Measurements from ENCODE around the gene FAM124B.

Gene FAM124B, protein sequence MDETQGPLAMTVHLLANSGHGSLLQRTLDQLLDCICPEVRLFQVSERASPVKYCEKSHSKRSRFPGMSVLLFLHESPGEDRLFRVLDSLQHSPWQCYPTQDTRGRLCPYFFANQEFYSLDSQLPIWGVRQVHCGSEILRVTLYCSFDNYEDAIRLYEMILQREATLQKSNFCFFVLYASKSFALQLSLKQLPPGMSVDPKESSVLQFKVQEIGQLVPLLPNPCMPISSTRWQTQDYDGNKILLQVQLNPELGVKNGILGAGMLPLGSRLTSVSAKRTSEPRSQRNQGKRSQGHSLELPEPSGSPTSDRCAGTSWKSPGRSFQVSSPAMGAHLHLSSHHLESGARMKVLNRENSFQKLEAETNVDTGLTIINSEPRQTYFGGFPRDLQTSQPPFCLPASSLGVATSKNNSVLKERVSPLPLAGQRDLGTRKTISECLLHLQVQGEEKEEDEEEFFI

DNA sequence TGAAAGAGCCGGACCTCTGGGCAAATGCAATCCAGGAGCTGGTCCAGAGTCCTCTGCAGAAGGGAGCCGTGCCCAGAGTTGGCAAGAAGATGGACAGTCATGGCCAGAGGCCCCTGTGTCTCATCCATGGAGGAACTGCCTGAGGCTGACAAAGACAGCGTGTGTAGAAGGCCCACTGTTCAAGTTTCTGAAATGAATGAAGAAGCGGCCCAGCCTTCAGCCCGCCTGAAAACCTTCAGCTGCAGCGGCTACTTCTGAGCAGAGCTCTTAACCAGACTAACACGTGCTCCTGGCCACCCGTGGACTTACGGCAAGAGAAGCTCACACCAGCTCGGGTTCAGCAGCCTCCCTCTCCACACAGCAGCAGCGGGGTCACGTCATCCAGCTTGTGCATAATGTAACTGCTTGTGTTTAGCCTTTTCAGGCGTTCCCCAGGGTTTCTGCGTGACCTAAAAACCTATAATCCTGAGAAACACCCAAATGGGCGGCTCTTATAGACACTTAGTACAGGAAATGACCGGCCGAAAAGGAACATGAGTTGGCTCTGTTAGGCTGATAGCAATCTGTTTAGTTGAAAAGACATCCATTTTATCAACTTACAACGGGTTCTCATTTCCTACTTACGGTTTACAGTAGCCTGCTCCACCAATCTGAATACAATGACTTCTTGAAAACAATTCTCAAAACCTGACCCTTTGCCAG lies at the start of gene FAM124B:
FAM124B (minus strand) TSS at position 467 of the 702 bp plus-strand sequence; CDS start at position 128, 339 bp downstream.
- no peaks in the 10 kb centered on the region for H3K27me3 ChIP-seq
- H3K4me3 ChIP-seq: no peak within 1 kb of the TSS
- no peaks in the 10 kb centered on the region for H3K36me3 ChIP-seq
- no peak within 1 kb of the TSS for H3K27ac ChIP-seq
- H3K4me2 ChIP-seq: peak within 1 kb of the TSS in 1 of 11 experiments; percentile 24; a peak in 2 of 22 replicates
- no peak within 1 kb of the TSS for H3K9ac ChIP-seq
- peaks cover 0 to 17% (median 6%) of the 10 kb centered on the region in 10 experiments; a peak in 10 of 20 replicates for H3K4me1 ChIP-seq
- H4K20me1 ChIP-seq: no peaks in the 10 kb centered on the region
- H3K9me3 ChIP-seq (replicated peaks in 1 of 11): peaks cover 0 to 23% (median 16%) of the 10 kb centered on the region in 11 experiments; a peak in 18 of 22 replicates
- no peak for TF ChIP-seq Cebpa-rat (IDR thresholded peaks at IDR 0.05)

DNA sequence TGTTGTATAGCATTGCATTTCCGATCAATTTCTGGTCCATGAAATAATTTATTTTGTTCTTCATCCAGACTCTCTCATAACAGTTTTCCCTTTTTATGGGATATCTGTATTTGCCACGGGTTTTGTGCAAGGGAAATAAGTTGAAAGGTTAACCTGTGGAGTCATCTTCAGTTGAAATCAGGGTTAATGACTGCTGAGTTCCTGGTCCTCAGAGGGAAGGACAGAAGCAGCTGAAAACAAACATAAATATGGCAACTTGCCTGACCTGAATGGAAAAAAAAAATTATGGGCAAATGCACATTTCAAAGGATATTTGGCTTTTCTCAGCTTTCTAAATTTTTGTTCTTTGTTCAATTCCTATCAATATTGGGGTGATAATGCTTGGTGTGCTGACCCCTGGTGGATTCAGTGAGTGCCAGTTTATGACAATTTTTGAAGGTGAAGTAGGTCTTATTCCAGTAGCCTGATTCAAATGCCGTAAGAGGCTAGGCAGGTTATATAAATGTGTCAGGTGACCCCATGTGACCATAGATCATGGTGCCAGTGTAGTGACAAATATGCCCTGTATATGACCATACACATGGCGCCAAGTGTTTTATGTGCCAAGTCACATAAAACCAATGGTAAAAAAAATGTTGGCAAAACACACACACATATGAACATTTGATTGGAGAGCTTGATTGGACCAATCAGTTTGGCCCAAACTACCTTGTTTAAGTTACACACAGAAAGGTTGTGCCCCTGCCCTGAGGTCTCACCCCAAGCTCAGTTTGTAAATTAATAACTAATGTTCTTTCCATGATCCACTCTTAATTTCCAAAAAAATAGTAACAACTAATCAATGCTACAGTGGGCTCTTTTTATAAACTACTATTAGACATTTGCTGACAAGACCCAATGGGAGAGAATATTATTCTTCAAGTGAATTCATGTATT lies 47.6 kb upstream of the FAM124B start:
- Histone ChIP-seq H4K20me1 (no peaks in the 10 kb centered on the region), H3K4me1 (peaks cover 0 to 7% (median 2%) of the 10 kb centered on the region in 10 experiments; a peak in 4 of 20 replicates), H3K9me3 (replicated peaks in 1 of 11) (peaks cover 0 to 14% (median 8%) of the 10 kb centered on the region in 11 experiments; a peak in 8 of 22 replicates), H3K27ac (no peak overlapping the region), H3K4me2 (no peak overlapping the region), H3K4me3 (no peak overlapping the region), H3K9ac (no peak overlapping the region), H3K27me3 (no peaks in the 10 kb centered on the region), H3K36me3 (no peaks in the 10 kb centered on the region)
- no peak for TF ChIP-seq Cebpa-rat (IDR thresholded peaks at IDR 0.05)

DNA sequence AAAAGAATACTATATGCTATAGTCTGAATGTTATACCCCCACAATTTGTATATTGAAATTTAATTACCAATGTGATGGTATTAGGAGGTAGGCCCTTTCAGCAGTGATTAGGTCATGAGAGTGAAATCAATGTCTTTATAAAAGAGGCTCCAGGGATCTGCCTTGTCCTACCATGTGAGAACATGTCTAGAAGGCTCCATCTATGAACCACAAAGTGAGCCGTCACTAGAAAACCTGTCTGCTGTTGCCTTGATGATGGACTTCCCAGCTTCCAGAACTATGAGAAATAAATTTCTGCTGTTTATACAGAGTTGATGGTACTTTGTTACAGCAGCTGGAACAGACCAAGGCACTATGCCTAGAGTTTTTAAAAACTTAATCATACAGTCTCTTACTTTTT lies 46.3 kb upstream of the FAM124B start:
- H3K27ac ChIP-seq: no peak overlapping the region

DNA sequence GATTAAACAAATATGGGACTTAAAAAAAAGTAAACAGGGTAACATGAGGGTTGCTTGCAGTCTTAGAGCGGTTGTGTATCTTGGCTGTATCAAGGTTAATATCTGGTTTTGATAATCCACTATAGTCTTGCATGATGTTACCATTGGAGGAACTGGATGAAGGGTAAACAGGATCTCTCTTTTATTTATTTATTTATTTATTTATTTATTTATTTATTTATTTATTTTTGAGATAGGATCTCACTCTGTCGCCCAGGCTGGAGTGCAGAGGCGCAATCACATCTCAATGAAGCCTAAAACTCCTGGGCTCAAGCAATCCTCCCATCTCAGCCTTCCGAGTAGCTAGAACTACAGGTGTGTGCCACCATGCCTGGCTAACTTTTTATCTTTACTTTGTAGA lies 42.9 kb upstream of the FAM124B start:
- no peak for TF ChIP-seq Cebpa-rat (IDR thresholded peaks at IDR 0.05)
- peaks cover 7 to 25% (median 13%) of the 10 kb centered on the region in 11 experiments; a peak in 21 of 22 replicates for H3K9me3 ChIP-seq (replicated peaks in 1 of 11)
- no peak overlapping the region for H3K27ac ChIP-seq
- no peaks in the 10 kb centered on the region; a peak in 1 of 20 replicates for H3K4me1 ChIP-seq
- H3K9ac ChIP-seq: no peak overlapping the region
- peaks cover 0 to 6% (median 4%) of the 10 kb centered on the region in 11 experiments; a peak in 9 of 22 replicates for H3K27me3 ChIP-seq
- H3K4me3 ChIP-seq: no peak overlapping the region
- no peaks in the 10 kb centered on the region for H4K20me1 ChIP-seq
- no peak overlapping the region for H3K4me2 ChIP-seq
- H3K36me3 ChIP-seq: no peaks in the 10 kb centered on the region

More for the DNA sequence above, 46.3 kb upstream of the FAM124B start:
- Histone ChIP-seq H3K36me3 (no peaks in the 10 kb centered on the region), H3K27me3 (no peaks in the 10 kb centered on the region), H3K4me1 (peaks cover 0 to 7% (median 2%) of the 10 kb centered on the region in 10 experiments; a peak in 4 of 20 replicates), H3K9me3 (replicated peaks in 1 of 11) (peaks cover 0 to 13% (median 6%) of the 10 kb centered on the region in 11 experiments; a peak in 9 of 22 replicates), H3K9ac (no peak overlapping the region), H3K4me3 (no peak overlapping the region), H4K20me1 (no peaks in the 10 kb centered on the region), H3K4me2 (no peak overlapping the region)
- TF ChIP-seq Cebpa-rat (IDR thresholded peaks at IDR 0.05): no peak

DNA sequence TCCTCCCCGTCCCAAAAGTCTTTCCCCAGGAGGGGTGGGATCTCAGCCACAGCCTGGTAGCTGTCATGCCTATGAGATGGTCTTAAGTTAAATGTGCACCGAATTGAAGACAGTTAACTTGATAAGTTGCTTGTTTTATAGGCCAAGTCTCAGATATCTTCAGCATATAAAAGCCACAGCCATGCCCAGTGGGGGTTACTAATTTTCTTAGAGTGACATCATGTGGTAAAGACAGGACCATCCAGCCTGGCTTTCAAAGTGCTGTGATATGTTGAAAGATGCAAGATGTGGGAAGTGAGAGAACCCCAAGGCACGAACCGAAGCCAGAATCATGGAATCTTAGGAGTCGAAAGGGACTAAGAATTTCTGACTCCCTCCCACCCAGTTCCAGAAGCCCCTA lies 42.1 kb upstream of the FAM124B start:
- peaks cover 7 to 25% (median 13%) of the 10 kb centered on the region in 11 experiments; a peak in 21 of 22 replicates for H3K9me3 ChIP-seq (replicated peaks in 1 of 11)

DNA sequence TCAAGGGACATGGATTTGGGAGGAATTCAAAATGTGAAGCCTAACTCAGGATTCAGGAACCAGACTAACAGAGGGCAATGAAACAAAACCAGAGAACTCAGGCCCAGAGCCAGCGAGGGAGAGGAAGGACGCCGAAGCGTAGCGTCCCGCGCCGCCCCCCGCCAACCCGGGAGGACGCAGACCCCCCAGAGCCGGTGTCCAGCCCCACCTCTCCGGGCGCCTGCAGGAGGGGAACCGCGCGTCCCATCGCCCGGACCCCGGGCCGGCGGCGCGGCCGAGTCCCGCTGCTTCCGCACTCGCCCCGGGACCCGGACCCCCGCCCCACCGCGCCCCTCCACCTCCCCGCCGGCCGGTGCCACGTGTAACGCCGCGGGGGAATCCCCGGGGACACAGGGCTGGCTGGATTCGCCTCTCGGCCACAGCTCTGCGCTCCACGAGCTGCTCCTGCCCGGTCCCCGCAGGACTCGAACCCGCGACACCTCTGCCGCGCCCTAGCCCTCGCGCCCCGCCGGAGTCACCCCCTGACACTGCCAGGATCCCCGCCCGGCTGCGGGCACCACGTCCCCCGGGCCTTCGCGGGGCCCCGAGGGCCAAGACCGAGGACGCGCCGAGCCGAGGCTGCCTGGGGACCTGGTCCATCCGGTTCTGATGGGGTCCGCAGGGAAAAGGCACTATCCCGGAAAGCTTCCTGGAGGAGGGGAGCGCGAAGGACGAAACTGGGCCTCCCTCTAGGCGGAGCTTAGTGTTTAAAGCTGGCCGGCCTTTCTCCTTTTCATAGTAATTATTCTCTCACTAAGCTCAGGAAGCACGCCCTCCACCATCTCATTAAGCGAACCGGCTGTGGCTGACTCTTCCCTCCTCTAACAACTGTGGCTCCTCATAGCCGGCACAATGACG lies 40.4 kb upstream of the FAM124B start:
- peaks cover 7 to 25% (median 13%) of the 10 kb centered on the region in 11 experiments; a peak in 21 of 22 replicates for H3K9me3 ChIP-seq (replicated peaks in 1 of 11)
- H3K4me3 ChIP-seq: peak overlapping the region in 3 of 10 experiments; percentile 21 to 28 (median 24); a peak in 2 of 20 replicates
- H3K4me2 ChIP-seq: peak overlapping the region in 3 of 11 experiments; percentile 12 to 55 (median 46); a peak in 2 of 22 replicates
- no peaks in the 10 kb centered on the region; a peak in 1 of 20 replicates for H3K4me1 ChIP-seq
- peaks cover 0 to 6% (median 4%) of the 10 kb centered on the region in 11 experiments; a peak in 9 of 22 replicates for H3K27me3 ChIP-seq
- no peaks in the 10 kb centered on the region for H3K36me3 ChIP-seq
- no peaks in the 10 kb centered on the region for H4K20me1 ChIP-seq
- no peak overlapping the region for H3K27ac ChIP-seq
- TF ChIP-seq Cebpa-rat (IDR thresholded peaks at IDR 0.05): no peak
- H3K9ac ChIP-seq: no peak overlapping the region

More for the DNA sequence above, 42.1 kb upstream of the FAM124B start:
- Histone ChIP-seq H3K36me3 (no peaks in the 10 kb centered on the region), H3K4me3 (no peak overlapping the region), H3K4me1 (no peaks in the 10 kb centered on the region; a peak in 1 of 20 replicates), H4K20me1 (no peaks in the 10 kb centered on the region), H3K27ac (no peak overlapping the region), H3K9ac (no peak overlapping the region), H3K27me3 (peaks cover 0 to 6% (median 4%) of the 10 kb centered on the region in 11 experiments; a peak in 9 of 22 replicates), H3K4me2 (no peak overlapping the region)
- TF ChIP-seq Cebpa-rat (IDR thresholded peaks at IDR 0.05): no peak

DNA sequence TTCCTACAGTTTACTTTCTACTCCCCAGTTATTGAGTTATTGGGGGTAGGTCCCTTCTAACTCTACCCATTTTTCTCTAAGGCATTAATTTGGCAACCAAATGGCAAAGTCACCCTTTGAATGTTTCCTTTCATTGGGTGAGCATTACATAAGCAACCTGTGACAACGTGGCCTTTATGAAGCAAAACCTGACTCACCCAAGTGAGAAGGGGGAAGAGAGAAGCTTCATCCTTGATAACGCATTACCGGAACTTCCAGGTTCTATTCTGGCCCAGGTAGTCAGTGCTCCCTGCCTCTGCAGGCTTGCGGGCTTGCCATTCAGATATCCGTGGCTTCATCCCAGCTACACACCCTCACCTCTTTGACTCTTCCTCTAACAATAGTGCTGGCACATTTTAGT lies 39.1 kb upstream of the FAM124B start:
- no peaks in the 10 kb centered on the region for H4K20me1 ChIP-seq
- no peak overlapping the region for H3K4me3 ChIP-seq
- H3K27ac ChIP-seq: no peak overlapping the region
- no peaks in the 10 kb centered on the region for H3K36me3 ChIP-seq
- H3K4me2 ChIP-seq: no peak overlapping the region
- peaks cover 7 to 25% (median 13%) of the 10 kb centered on the region in 11 experiments; a peak in 21 of 22 replicates for H3K9me3 ChIP-seq (replicated peaks in 1 of 11)
- no peak overlapping the region for H3K9ac ChIP-seq
- H3K4me1 ChIP-seq: no peaks in the 10 kb centered on the region; a peak in 1 of 20 replicates
- TF ChIP-seq Cebpa-rat (IDR thresholded peaks at IDR 0.05): no peak
- peaks cover 0 to 6% (median 4%) of the 10 kb centered on the region in 11 experiments; a peak in 9 of 22 replicates for H3K27me3 ChIP-seq
